WTC11 (cell line): Measurements from ENCODE around the gene ABI3.

Source experiments
- CREB1 ChIP-seq: sonication (generic); formaldehyde crosslinking; IDR thresholded peaks from 2 replicates; pipeline ENCODE4 v1.8.0; 2023; ENCODE audit warnings: mild to moderate bottlenecking, missing genetic modification reagents
- CTCF ChIP-seq: fragments of 200-600 bp; IDR thresholded peaks from 2 replicates; pipeline ENCODE4 v1.8.0; 2022; ENCODE audit warnings: antibody characterized with exemption
- ETV6 ChIP-seq: sonication (generic); formaldehyde crosslinking; IDR thresholded peaks from 2 replicates; pipeline ENCODE4 v1.8.1; 2022; ENCODE audit warnings: mild to moderate bottlenecking, missing genetic modification reagents
- TEAD4 ChIP-seq: sonication (generic); formaldehyde crosslinking; IDR thresholded peaks from 2 replicates; pipeline ENCODE4 v1.8.0; 2022; ENCODE audit warnings: mild to moderate bottlenecking, missing genetic modification reagents
- ZNF263 ChIP-seq: sonication (generic); formaldehyde crosslinking; IDR thresholded peaks from 2 replicates; pipeline ENCODE4 v1.8.1; 2022; ENCODE audit warnings: low read depth, mild to moderate bottlenecking, moderate library complexity, missing genetic modification reagents
- TF ChIP-seq, protein P1 (sequence below): sonication (generic); formaldehyde crosslinking; IDR thresholded peaks from 2 replicates; pipeline ENCODE4 v1.8.0; 2022; ENCODE audit warnings: mild to moderate bottlenecking, missing genetic modification reagents

GRCh38 chr17:49217651-49218413, 7.3 kb downstream of the ABI3 start:
- TF ChIP-seq CTCF (no peak), ETV6 (CRISPR knock-in tag) (no peak), CREB1 (CRISPR knock-in tag) (no peak), TEAD4 (CRISPR knock-in tag) (no peak), ZNF263 (no peak)
- TF ChIP-seq, protein P1, sequence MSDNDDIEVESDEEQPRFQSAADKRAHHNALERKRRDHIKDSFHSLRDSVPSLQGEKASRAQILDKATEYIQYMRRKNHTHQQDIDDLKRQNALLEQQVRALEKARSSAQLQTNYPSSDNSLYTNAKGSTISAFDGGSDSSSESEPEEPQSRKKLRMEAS (CRISPR knock-in tag), result no peak
